Panc1 (cell line): ENCODE results near the gene PPP1R18. TPM values are rescaled to one million over a fixed set of nuclear protein-coding genes. Genes with fewer than 3 reads are reported as not detected.

Experiments used
- ATAC-seq: fragments of 200-7000 bp; cut with Tn5 transposase; 2 replicates; pipeline ENCODE4 v1.9.1; 2020; ENCODE audit warnings: mild to moderate bottlenecking, moderate library complexity
- BruUV-seq: library from RNA; stranded (reverse); fragments of 400-500 nt; replicated peaks from 2 replicates; lab custom pipeline; 2021; lab: Mats Ljungman, UMichigan
- CTCF ChIA-PET: fragments of 300-600 bp; sonication (Branson Sonifier 250); formaldehyde crosslinking; loops from one replicate; lab custom pipeline; 2022; ENCODE audit warnings: antibody characterized with exemption; lab: Charles Lee
- POLR2A ChIA-PET: fragments of 300-600 bp; sonication (Branson Sonifier 250); formaldehyde crosslinking; loops from one replicate; lab custom pipeline; 2022; ENCODE audit warnings: antibody characterized with exemption; lab: Charles Lee
- DNase-seq: peaks from one replicate; pipeline ENCODE4 v3.0.0-alpha.2; 2010; ENCODE audit warnings: low read depth, low spot score
- H3K27ac ChIP-seq: 2 replicates; pipeline ENCODE4 v1.5.1; 2011; ENCODE audit warnings: mild to moderate bottlenecking, low read length, inconsistent platforms
- H3K27me3 ChIP-seq: fragments of 200-500 bp; sonication (Bioruptor generic); 2 replicates; pipeline ENCODE4 v1.6.0; 2014; ENCODE audit warnings: low read length, inconsistent platforms; ENCODE audit not compliant: control insufficient read depth, insufficient read depth
- H3K36me3 ChIP-seq: fragments of 200-500 bp; sonication (Bioruptor generic); 2 replicates; pipeline ENCODE4 v1.5.1; 2014; ENCODE audit warnings: inconsistent platforms, mild to moderate bottlenecking, low read length, moderate library complexity; ENCODE audit not compliant: control insufficient read depth, insufficient read depth
- H3K4me1 ChIP-seq: 2 replicates; pipeline ENCODE4 v1.5.1; 2011; ENCODE audit warnings: inconsistent platforms, mild to moderate bottlenecking, low read length, moderate library complexity; ENCODE audit not compliant: control insufficient read depth, insufficient read depth
- H3K4me3 ChIP-seq, 2 experiments: 2 replicates each; pipeline ENCODE4 v1.5.1; 2011 to 2012; ENCODE audit warnings: low read depth in 2 of 2, low read length in 2 of 2, mild to moderate bottlenecking in 2 of 2, inconsistent platforms in 1 of 2, moderate library complexity in 1 of 2
- H3K9me3 ChIP-seq: fragments of 200-500 bp; sonication (Bioruptor generic); 2 replicates; pipeline ENCODE4 v1.5.1; 2014; ENCODE audit warnings: low read depth, mild to moderate bottlenecking, inconsistent platforms, low read length, moderate library complexity; ENCODE audit not compliant: control insufficient read depth, insufficient read depth
- POLR2AphosphoS5 ChIP-seq: IDR thresholded peaks from 2 replicates; pipeline ENCODE4 v1.6.1; 2012; ENCODE audit warnings: mild to moderate bottlenecking, low read depth, low read length, moderate library complexity
- SIN3A ChIP-seq: IDR thresholded peaks from 2 replicates; pipeline ENCODE4 v1.6.1; 2012; ENCODE audit warnings: low read depth, mild to moderate bottlenecking, low read length, moderate library complexity, borderline replicate concordance; ENCODE audit not compliant: insufficient read depth
- TCF7L2 ChIP-seq: IDR thresholded peaks from 2 replicates; pipeline ENCODE4 v1.6.1; 2011; ENCODE audit warnings: mild to moderate bottlenecking, low read depth, low read length, inconsistent platforms
- in situ Hi-C: cut with HindIII; loops from 2 replicates; pipeline ENCODE4 v1.10.0; 2016; ENCODE audit warnings: low sequenced_read_pairs, low pct_unique_long_range_greater_than_20kb
- intact Hi-C: fragments of 100-400 bp; cut with micrococcal nuclease; formaldehyde crosslinking; loops from one replicate; pipeline ENCODE4 v1.10.0; 2022; ENCODE audit not compliant: unreplicated experiment
- total RNA-seq: library from RNA; stranded (reverse); gene quantifications from one replicate; pipeline ENCODE4 v1.2.1, GENCODE V29; 2021; ENCODE audit not compliant: unreplicated experiment
- TF ChIP-seq, protein P1 (sequence below): fragments of 450-650 bp; IDR thresholded peaks from 2 replicates; pipeline ENCODE4 v1.5.1; 2017; ENCODE audit warnings: mild to moderate bottlenecking
- TF ChIP-seq, protein P2 (sequence below), 2 experiments: IDR thresholded peaks; 2 replicates each; pipeline ENCODE4 v1.6.1; 2011 to 2012; ENCODE audit warnings: low read depth in 2 of 2, control low read depth in 1 of 2, low read length in 1 of 2, mild to moderate bottlenecking in 1 of 2, moderate library complexity in 1 of 2; ENCODE audit not compliant: insufficient read depth in 1 of 2

The PPP1R18 gene
- total RNA-seq, 1 experiment from 2014 or later: 55.3 TPM

DNA sequence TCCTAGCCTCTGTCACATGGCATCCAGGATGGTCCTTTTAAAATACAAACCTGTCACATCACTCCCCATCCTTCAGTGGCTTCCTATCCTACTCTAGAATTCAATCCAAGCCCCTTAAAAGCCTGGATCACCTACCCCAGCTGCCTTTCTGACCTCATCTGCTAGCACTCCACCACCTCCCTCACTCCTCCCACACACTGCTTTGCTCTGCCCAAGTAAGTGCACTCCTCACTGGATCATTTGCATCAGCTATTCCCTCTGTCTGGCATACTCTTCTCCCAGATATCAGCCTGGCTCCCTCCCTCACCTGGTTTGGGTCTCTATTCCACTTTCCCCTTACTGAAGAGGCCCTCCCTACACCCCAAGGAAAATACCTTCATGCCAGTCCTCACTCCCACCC, 29.0 kb downstream of the PPP1R18 start:
- no peak overlapping the region for H3K27ac ChIP-seq
- in situ Hi-C loops: no loop called here
- no peaks in the 10 kb centered on the region for H3K27me3 ChIP-seq
- POLR2A ChIA-PET: no interaction called here
- no peak overlapping the region for H3K4me3 ChIP-seq
- DNase-seq (no peak), ATAC-seq (no peak)
- H3K4me1 ChIP-seq: no peaks in the 10 kb centered on the region
- intact Hi-C loops: no loop called here
- H3K9me3 ChIP-seq: no peaks in the 10 kb centered on the region
- H3K36me3 ChIP-seq: peaks cover 1% of the 10 kb centered on the region; the same call in 1 of the 2 replicates
- CTCF ChIA-PET: no interaction called here
- no TSS peak for BruUV-seq
- TF ChIP-seq SIN3A: no peak
- TF ChIP-seq, protein P1, sequence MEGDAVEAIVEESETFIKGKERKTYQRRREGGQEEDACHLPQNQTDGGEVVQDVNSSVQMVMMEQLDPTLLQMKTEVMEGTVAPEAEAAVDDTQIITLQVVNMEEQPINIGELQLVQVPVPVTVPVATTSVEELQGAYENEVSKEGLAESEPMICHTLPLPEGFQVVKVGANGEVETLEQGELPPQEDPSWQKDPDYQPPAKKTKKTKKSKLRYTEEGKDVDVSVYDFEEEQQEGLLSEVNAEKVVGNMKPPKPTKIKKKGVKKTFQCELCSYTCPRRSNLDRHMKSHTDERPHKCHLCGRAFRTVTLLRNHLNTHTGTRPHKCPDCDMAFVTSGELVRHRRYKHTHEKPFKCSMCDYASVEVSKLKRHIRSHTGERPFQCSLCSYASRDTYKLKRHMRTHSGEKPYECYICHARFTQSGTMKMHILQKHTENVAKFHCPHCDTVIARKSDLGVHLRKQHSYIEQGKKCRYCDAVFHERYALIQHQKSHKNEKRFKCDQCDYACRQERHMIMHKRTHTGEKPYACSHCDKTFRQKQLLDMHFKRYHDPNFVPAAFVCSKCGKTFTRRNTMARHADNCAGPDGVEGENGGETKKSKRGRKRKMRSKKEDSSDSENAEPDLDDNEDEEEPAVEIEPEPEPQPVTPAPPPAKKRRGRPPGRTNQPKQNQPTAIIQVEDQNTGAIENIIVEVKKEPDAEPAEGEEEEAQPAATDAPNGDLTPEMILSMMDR: no peak
- TF ChIP-seq TCF7L2: no peak
- TF ChIP-seq POLR2AphosphoS5: no peak
- TF ChIP-seq, protein P2, sequence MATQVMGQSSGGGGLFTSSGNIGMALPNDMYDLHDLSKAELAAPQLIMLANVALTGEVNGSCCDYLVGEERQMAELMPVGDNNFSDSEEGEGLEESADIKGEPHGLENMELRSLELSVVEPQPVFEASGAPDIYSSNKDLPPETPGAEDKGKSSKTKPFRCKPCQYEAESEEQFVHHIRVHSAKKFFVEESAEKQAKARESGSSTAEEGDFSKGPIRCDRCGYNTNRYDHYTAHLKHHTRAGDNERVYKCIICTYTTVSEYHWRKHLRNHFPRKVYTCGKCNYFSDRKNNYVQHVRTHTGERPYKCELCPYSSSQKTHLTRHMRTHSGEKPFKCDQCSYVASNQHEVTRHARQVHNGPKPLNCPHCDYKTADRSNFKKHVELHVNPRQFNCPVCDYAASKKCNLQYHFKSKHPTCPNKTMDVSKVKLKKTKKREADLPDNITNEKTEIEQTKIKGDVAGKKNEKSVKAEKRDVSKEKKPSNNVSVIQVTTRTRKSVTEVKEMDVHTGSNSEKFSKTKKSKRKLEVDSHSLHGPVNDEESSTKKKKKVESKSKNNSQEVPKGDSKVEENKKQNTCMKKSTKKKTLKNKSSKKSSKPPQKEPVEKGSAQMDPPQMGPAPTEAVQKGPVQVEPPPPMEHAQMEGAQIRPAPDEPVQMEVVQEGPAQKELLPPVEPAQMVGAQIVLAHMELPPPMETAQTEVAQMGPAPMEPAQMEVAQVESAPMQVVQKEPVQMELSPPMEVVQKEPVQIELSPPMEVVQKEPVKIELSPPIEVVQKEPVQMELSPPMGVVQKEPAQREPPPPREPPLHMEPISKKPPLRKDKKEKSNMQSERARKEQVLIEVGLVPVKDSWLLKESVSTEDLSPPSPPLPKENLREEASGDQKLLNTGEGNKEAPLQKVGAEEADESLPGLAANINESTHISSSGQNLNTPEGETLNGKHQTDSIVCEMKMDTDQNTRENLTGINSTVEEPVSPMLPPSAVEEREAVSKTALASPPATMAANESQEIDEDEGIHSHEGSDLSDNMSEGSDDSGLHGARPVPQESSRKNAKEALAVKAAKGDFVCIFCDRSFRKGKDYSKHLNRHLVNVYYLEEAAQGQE (IDR thresholded peaks at IDR 0.05; ENCODE audit: insufficient read depth in 1 of 2, low read depth in 2 of 2, low read length in 1 of 2): no peak

- H3K27me3 ChIP-seq: no peaks in the 10 kb centered on the region
- TF ChIP-seq, protein P1: no peak
- TF ChIP-seq TCF7L2 (no peak), POLR2AphosphoS5 (no peak), SIN3A (no peak)
- TF ChIP-seq, protein P2 (IDR thresholded peaks at IDR 0.05; ENCODE audit: insufficient read depth in 1 of 2, low read depth in 2 of 2, low read length in 1 of 2): no peak
- no peak overlapping the region for H3K4me3 ChIP-seq
- CTCF ChIA-PET: no interaction called here
- intact Hi-C loops (no loop called here), in situ Hi-C loops (no loop called here)
- H3K27ac ChIP-seq: no peak overlapping the region
- ATAC-seq: no peak
- DNase-seq: no peak
- POLR2A ChIA-PET: interaction anchor here (0.6 kb wide), 1 partner anchor 63 kb away, joined by 7 read pairs; no protein-coding TSS in a partner anchor
- peaks cover 3% of the 10 kb centered on the region; the same call in 1 of the 2 replicates for H3K36me3 ChIP-seq
- no peaks in the 10 kb centered on the region for H3K4me1 ChIP-seq
- no peaks in the 10 kb centered on the region for H3K9me3 ChIP-seq
- BruUV-seq: no TSS peak
Measured at GRCh38 chr6:30656513-30656912, 29.9 kb downstream of the PPP1R18 start.
